Stimulated activated CD4-positive, alpha-beta T cell treated with anti-CD3 and anti-CD28 coated beads, TNF-alpha, amount 100 ng/mL, for 24 hours (primary cell): ENCODE data around the gene HLA-F.

Experiments
- DNase-seq, 3 experiments: peaks; one replicate each; pipeline ENCODE4 v3.0.0-alpha.2; 2020; ENCODE audit warnings: low read depth in 3 of 3

HLA-F gene

DNA sequence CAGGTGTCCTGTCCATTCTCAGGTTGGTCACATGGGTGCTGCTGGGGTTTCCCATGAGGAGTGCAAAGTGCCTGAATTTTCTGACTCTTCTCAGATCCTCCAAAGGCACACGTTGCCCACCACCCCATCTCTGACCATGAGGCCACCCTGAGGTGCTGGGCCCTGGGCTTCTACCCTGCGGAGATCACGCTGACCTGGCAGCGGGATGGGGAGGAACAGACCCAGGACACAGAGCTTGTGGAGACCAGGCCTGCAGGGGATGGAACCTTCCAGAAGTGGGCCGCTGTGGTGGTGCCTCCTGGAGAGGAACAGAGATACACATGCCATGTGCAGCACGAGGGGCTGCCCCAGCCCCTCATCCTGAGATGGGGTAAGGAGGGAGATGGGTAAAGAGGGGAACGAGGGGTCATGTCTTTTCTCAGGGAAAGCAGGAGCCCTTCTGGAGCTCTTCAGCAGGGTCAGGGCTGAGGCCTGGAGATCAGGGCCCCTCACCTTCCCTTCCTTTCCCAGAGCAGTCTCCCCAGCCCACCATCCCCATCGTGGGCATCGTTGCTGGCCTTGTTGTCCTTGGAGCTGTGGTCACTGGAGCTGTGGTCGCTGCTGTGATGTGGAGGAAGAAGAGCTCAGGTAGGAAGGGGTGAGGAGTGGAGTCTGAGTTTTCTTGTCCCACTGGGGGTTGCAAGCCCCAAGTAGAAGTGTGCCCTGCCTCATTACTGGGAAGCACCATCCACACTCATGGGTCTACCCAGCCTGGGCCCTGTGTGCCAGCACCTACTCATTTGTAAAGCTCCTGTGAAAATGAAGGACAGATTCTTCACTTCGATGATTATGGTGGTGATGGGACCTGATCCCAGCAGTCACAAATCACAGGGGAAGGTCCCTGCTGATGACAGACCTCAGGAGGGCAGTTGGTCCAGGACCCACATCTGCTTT lies 2.0 kb downstream of the HLA-F start:
- no peak for DNase-seq

DNA sequence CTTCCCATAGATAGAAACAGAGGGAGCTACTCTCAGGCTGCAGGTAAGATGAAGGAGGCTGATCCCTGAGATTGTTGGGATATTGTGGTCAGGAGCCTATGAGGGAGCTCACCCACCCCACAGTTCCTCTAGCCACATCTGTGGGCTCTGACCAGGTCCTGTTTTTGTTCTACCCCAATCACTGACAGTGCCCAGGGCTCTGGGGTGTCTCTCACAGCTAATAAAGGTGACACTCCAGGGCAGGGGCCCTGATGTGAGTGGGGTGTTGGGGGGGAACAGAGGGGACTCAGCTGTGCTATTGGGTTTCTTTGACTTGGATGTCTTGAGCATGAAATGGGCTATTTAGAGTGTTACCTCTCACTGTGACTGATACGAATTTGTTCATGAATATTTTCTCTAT lies 2.8 kb downstream of the HLA-F start:
- DNase-seq: no peak

DNA sequence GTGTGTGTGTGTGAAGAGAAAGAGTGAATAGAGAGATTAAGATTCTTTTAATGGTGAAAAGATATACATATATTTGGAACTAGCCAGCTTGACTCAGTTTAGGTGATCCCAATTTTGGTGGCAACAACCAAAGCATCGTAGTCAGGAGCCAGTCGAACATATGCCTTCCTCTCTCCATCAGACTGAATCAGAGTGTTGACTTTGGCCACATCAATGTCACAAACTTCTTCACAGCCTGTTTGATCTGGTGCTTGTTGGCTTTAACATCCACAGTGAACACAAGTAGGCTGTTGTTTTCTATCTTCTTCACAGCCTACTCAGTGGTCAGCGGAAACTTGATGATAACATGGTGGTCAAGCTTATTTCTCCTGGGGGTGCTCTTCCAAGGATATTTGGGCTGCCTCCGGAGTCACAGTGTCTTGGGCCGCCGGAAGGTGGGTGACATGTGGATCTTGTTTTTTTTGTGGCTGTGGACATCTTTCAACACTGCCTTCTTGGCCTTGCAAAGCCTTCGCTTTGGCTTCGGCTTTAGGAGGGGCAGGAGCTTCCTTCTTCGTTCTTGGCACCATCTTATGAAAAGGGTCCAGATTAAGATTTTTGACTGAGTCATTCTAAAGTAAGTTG lies 3.4 kb downstream of the HLA-F start:
- DNase-seq: no peak

DNA sequence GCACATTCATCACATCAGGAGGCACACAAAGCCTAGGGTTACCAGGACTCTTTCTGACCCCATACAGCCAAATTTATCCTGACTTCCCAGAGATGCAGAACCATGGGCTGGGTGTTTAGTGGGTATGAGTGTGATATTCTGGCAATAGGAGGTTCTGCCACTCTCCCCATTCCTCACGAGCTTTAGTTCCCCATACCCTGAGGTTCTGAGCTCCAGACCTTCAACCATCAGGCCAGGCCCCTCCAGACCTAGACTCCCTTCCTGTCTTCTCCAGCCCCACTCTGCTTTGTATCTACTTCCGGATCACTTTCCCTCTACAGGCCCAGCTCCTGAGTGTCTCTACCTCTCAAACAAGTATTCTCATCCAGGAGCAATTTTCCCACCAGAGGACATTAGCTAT lies 4.4 kb downstream of the HLA-F start:
- no peak for DNase-seq

DNA sequence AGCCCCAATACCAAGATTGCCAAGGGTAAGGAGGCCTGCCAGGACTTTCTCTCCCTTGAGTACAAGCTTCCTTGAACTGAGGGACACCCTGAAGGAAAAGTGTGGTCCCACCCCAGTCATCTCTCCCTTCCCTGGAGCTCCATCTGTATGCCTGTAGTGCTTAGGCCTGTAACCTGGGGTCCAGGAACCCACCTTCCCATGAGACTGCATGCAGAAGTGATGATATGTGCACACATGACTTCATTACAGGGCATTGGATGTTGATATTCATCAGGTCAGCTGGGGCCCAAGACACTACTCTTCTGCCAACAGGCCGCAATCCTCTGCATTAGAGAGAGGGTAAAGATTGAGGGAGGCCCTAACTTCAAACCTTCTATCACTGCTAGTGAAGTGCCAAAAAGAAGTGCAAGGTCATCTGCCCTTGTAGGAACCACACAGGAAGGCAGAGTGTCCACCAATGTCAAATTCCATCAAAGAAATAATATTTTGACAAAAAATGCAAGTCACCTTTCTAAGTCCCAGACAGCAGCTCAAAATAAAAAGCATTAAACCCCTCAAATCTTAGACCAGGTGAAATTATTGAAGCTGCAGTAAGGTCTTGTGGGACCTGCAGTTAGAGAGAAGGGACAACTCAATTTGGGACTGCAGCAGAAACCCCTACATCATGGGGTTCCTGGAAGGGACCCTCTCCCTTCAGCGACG lies 5.1 kb downstream of the HLA-F start:
- DNase-seq: no peak

DNA sequence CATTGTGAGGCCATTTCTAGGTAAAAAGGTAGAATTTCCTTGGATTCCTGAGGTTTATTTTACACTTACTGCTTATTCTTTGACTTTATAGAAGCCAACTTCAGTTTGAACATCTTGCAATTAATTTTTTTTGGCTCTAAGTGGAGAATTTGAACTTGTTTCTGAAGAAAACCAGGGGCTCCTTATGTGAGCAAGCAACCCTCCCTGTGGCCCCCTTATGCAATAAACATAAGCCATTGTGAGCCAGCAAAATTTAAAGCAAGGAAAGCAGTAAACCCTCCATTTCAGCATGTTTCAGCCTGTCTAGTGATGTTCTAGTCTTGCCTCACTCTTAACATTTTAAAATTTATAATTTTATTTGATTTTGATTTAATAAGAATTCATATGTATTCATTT lies 5.6 kb downstream of the HLA-F start:
- no peak for DNase-seq

DNA sequence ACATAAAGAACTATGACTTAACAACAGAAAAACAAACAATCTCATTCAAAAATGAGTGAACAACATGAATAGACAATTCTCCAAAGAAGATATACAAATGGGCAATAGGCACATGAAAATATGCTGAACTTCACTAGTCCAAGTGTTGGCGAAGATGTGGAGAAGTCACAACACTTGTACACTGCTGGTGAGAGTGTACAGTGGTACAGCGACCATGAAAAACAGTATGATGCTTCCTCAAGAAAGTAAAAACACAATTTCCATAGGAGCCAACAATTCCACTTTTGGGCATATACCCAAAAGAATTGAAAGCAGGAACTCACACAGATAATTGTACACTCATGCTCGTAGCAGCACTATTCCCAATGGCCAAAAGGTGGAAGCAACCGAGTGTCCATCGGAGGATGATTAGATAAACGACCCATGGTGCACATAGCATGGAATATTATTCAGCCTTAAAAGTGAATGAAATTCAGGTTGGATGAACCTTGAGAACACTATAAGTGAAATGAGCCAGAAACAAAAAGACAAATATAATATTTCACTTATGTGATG lies 6.6 kb downstream of the HLA-F start:
- no peak for DNase-seq

DNA sequence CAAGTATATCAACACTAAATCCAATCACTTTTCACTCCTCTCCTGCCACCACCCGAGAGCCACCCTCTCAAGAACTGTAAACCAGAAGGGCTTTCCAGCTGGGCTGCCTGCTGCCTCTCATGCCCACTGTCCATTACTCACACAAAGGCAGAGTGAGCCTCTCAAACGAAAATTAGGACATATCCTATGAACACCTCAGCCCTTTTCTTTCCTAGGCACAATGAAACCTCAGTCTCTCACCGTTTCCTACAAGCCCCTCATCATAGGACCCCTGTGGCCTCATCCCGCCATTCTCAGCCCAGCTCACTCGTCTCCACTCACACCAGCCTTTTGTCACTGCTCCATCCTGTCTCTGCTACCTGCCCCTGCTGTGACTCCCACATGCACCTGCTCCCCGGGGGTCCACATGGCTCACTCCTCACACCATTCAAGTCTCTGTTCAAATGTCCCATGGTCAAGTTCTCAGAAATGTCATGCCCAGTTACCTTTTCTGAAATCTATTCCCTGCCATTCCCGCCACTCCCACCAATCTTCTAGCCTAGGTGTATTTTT lies 7.4 kb downstream of the HLA-F start:
- no peak for DNase-seq

DNA sequence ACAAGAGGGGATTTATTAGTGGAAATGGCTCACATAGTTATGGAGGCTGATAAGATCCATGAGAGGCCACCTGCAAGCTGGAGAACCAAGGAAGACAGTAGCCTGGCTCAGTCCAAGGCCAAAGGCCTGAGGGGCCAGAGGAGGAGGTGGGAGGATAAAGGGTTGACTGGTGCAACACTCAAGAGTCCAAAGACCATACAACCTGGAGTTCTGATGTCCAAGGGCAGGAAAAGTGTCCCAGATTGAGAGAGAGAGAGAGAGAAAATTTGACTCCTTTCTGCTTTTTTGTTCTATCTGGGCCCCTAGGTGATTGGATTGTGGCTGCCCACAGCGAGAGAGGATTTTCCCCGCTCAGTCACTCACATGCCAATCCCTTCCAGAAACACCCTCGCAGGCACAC lies 8.0 kb downstream of the HLA-F start:
- no peak for DNase-seq

DNA sequence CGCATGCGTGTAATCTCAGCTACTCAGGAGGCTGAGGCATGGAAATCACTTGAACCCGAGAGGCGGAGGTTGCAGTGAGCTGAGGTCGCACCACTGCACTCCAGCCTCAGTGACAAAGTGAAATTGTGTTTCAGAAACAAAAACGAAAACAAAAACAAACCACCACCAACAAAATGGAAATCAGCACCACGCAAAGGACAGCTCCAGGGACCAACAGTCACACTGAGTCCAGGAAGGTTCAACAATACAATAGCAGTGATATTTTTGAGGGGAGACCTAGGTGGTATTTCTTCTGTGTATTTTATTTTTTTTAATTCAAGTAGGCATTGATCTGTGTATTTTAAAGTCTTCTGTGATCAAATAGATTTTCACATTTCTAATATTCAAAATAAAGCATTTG lies 9.8 kb downstream of the HLA-F start:
- DNase-seq: no peak

DNA sequence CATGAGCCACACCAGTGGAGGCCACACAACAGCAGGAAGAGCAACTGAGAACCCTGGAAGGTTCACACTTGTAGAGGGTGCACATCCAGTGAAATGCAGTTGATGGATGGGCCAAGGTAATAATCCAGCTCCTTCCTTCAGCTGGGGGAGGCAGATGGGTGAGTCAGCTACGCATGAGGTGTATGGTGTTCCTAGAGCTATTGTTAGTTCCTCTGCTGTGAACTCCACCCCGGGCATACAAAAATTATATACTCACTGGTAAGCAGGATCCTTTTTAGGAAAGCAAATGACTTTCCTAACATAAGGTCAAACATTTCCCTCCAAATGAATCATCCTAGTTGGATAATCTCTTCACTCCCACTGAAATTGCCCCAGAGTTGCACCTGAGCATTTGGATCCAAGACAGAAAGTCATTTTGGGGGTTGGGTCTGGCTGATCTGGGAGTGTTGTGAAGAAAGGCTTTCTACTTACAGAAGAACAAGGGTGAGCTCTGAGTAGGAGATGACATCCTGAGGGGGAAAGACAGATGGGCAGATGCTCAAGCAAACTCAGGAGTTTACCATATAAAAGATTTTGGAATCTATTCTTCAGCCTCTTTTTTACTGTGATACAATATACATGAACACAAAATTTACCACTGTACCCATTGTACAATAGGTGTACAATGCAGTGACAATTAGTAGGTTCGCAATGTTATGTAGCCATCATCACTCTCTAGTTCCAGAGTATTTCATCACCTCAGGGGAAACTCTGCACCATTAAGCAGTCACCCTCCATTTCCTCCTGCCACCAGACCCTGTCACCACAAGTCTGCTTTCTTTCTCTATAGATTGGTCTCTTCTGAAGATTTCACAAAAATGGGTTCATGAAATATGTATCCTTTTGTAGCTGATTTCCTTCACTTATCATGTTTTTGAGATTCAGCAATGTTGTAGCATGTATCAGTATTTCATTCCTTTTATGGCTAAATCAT lies 11.1 kb downstream of the HLA-F start:
- DNase-seq: no peak

DNA sequence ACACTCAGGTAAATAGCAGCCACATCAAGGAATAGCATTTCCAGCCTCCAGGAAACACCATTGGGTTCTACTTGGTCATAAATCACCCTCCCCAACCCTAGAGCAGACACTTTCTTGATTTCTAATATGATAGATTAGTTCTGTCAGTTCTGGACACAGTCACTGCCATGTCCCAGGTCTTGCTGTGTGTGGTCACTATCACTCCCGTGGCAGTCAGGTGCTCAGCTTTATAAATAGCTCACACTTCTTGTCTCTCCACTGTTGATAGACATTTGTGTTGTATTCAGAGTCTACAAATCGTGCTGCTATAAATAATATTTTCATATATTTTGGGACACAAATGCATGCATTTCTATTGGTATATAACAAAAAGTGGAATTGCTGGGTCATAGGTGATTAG lies 13.3 kb downstream of the HLA-F start:
- DNase-seq: no peak

DNA sequence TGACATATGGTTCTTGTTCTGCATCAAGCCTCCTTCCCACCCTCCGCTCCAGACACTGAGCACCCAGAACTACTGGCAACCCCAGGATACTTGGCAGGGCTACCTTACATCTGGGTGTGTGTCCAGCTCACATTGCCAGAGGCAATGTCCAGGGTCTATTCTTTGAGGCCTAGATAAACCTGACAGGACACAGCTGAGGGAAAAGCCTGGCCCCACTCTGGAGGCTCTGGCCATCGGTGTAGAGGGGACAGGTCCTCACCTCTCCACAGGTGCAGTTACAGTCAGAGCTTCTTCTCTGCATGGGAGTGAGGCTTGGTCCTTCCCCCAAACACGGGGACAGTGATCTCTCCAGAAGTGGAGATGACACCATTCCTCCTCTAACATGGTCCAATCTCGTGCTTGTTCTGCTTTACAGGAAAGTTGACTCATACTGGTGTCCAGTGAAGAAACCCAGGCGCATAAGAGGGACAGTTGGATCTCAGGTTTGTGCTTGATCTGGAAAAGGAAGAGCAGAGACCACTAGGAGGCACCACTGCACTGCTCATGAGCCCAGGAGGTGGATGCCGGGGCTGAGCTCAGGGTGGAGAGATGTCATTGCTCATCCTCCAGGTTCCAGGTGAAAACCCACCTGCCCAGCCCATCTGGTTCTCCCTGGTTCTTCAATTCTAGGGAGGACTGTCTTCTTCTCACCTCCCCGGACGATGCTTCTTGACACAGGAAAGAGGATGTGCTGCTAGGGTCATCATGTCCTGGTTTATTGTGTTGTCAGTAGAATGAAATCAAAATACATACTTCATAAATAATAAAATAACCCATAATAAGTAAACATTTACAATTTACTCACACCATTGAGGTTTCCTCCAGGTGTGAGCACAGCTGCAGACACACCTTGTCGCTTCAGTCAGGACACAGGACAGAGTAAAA lies 14.7 kb downstream of the HLA-F start:
- DNase-seq: peak; percentile 31 to 58 (median 56)

DNA sequence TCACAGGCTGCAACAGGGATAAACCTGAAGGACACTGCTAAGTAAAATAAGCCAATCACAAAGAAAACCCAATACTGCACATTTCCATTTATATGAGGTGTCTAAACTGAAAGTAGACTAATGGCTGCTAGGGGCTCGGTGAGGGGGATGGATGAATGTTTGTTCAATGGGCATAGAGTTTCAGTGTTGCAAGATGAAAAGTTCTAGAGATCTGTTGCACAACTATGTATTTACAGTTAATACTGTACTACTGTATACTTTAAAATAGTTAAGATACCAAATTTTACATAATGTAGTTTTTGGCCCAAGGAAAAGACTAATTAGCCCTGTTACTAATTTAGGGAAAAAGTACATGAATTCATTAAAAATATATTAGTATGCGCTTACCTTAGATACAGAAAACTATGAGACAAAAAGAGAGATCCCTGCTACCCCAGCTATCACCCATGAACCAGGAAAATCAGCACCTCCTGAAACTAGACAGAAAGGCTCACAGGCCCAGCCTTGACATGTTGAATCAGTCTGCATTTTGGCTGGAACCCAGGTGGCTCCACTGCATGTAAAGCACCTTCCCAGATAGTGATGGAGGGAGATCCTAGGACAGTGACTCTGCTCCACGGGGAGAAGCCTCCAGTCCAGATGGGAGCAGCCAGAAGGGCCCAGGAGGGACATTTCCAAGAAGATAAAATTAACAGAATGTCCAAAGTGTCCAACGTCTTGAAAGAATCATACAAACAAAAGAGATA lies 16.1 kb downstream of the HLA-F start:
- no peak for DNase-seq

DNA sequence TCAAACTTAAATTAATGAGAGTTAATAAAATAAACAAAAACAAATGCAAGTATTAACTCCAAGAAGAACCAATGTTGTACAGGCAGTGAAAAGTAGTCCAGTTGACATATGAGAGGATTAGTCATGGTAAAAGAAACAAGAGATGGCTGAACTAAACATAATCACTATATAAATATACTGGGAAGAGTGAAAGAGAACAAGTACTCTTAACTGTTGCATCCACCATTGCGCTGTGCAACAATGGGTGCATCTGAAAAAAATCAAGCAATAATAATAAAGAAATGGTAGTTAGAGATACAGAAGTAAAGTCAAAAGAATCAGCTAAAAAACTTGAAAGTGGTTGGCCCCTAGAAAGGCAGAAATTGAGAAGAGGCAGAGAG lies 16.6 kb downstream of the HLA-F start:
- no peak for DNase-seq

DNA sequence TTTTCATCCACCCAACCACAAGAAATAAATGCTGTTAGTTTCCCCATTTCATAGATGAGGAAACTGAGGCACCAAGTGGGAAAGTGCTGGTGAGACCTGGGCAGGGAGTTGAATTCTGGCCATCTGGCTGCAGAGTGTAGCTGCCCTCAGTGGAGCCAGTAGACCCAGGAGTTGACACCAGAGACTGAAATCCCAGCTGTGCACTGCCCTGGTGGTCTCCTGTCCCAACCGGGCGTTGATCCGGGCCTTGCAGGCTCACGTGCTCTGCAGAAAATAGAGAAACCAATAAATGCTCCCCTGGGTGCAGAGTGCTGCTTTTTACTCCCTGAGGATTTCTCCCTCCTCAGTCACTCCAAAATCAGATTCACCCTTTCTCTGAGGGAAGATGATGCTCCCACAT lies 18.4 kb downstream of the HLA-F start:
- no peak for DNase-seq

DNA sequence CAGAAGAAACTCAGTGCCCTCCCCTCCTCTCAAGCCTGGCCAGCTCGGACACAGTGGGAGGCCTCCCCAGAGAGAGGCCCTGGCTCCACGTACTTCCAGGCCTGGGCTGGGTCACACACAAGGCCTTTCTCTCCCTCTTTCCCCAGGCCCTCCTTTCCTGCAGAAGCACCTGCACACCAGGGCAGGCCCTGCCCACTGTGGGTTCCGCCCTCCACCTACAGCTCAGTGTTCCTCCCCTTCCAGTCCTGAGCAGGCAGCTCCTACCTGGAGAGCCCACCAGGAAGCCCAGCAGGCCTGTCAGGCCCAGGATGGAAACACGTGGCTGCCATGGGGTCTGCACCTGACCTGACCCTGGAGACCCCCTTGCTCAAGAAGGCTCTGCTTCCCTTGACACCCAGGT lies 18.9 kb downstream of the HLA-F start:
- no peak for DNase-seq

DNA sequence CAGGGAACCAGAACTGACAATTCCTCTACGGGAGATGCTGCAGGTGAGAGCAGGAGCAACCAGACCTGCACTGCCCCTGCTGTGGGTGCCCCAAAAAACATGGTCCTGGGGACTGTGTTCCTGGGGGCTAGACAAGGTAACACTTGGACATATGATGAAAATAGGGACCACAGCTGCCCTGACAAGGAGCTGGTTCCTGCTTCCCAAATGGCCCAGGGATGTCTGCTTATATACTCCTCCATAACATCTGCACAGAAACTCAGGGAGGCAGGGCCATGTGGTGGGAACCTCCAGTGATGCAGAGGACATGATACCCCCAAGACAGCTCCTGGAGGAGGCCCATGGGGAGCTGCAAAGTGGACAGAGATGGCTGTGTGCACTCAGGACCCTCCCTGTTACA lies 19.8 kb downstream of the HLA-F start:
- DNase-seq: no peak

DNA sequence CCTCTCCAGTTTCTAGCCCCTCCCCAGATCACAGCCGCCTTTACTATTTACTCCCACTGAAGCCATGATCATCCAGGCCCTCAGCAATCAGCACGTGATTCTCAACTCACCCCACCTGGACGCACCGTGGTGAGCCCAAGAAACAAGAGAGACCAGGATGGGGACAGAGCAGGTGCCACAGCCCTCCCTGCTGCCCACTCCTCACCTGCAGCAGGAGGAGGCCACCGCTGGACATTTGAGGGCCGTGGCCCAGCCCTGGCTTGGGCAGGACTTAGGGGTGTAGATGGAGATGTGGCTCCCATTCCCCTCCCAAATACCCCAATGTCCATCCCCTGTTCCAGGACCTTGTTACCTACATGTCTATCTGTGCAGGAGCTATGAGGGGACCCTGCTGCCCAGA lies 20.3 kb downstream of the HLA-F start:
- DNase-seq: no peak
